Globus pallidus (tissue), 1 donor: ENCODE data around the gene ZNG1F.
"Not testable (repeated sequence)": the region's sequence is repeated elsewhere in the genome, so short reads cannot be mapped to it uniquely, and the experiment has no call there.

Experiments
- DNase-seq: peaks from one replicate; pipeline ENCODE4 v3.0.0-alpha.2; 2015; ENCODE audit warnings: low spot score

ZNG1F gene

DNA sequence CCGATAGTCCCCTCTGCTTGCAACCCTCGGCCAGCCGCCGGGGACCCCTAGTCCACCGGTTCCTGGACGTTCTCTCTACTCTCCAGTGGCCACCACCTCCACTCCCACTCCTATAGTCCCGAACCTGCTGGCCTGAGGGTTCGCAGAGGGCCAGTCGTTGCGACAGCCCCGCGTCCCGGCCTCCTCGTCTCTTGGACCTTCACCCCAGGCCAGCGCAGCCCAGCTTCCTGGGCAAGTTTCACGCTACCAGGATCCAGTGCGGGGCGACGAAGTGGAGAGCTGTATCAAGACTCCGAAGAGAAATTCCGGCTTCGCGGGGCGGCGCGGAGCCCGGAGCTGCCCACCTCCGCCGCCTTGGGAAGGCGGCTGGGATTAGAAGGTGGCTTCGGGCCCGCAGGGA is 65.7 kb downstream of the ZNG1F start:
- DNase-seq: not testable (repeated sequence)

- not testable (repeated sequence) for DNase-seq
These were observed 68.4 kb downstream of the ZNG1F start for GRCh38 chr9:41120696-41121095.

DNA sequence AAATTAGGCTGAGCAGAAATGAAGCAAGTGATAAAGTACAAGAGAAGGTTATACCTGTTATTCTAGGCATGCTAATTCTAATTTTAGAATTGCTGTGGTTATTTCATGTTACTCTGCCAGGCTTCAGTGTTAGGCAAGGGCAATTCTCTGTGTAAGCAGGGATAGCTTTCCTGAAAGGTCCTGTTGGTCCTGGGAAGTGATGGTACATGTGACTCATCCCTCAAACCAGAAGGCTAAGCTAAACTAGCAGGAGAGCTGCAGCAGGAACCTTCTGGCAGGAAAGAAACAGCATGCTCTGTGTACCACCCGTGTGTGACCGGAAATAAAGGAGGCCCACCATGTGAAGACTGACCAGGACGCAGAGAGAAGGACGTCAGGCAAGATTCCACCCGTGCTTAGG is 69.4 kb downstream of the ZNG1F start:
- not testable (repeated sequence) for DNase-seq

- not testable (repeated sequence) for DNase-seq
These were observed 69.8 kb downstream of the ZNG1F start for GRCh38 chr9:41119311-41119710.

DNA sequence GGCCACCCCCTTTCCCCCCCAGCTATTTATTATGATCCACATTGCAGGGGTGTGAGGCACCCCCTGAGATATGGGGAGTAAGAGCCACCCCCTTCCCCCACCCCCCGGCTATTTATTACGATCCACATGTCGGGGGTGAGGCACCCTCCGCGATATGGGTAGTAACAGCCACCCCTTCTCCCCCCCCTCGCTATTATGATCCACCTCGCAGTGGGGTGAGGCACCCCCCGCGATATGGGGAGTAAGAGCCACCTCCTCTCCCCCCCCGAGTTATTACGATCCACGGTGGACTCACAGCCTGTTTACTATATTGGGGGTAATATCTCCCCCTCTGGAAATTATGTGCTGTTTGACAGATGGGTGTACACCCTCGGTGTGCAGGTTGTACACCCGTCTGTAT is 75.8 kb downstream of the ZNG1F start:
- DNase-seq: not testable (repeated sequence)

DNA sequence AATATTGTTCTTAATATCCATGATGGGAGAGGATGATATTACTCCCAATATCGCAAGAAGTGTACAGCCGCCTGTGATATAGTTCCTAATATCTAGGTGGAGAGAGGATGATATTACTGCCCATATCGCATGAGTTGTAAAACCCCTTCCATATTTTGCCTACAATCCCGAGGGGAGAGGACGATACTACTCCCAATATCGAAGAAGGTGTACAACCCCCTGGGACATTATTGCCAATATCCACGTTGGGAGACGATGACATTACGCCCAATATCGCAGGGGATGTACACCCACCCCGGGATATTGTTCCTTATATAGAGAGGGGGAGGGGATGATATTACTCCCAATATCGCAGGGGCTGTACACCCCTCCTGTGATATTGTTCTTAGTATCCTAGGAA is 77.7 kb downstream of the ZNG1F start:
- DNase-seq: not testable (repeated sequence)

- not testable (repeated sequence) for DNase-seq
These were observed 78.2 kb downstream of the ZNG1F start for GRCh38 chr9:41110913-41111312.

GRCh38 chr9:41109253-41109652 is 79.9 kb downstream of the ZNG1F start:
- DNase-seq: not testable (repeated sequence)

- DNase-seq: not testable (repeated sequence)
These were observed 80.3 kb downstream of the ZNG1F start for GRCh38 chr9:41108816-41109215.

DNA sequence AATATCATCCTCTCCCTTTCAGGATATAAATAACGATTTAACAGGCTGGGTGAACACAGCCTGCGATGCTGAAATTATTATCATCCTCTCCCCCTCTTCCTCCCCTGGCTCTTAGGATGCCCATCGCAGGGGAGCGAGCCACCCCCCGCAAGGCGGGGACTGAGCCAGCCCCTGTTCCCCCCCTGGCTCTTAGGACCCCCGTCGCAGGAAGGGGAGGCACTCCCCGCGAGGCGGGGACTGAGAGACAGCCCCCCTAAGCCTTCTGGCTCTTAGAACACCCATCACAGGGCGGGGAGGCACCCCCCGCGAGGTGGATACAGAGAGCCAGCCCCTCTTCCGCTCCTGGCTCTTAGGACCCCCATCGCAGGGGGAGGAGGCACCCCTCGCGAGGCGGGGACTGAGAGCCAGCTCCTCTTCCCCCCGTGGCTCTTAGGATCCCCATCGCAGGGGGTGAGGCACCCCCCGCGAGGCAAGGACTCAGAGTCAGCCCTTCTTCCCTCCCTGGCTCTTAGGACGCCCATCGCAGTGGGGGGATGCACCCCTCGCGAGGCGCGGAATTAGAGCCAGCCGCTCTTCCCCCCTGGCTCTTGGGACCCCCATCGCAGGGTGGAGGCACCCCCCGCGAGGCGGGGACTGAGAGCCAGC is 82.5 kb downstream of the ZNG1F start:
- not testable (repeated sequence) for DNase-seq

GRCh38 chr9:41105557-41106253 is 83.4 kb downstream of the ZNG1F start:
- not testable (repeated sequence) for DNase-seq

GRCh38 chr9:41104542-41104941 is 84.6 kb downstream of the ZNG1F start:
- DNase-seq: not testable (repeated sequence)

DNA sequence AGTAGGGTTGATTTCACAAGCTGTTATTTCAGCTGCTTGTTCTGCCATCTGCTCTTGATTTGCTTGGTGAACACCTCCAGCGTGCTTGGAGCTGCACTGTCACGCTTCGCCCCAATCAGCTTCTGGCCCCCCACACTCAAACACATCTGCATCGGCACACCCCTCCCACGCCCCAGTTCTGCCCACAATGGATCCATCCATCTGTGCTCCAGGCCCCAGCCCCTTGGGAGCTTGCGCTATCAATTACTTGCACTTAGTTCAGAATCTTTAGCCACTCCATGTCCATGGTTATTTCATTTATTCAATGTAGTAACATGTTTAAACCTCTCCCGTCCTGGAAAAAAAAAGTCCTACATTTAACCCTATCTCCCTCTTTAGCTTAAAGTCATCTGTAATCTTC is 88.6 kb downstream of the ZNG1F start:
- DNase-seq: not testable (repeated sequence)

DNA sequence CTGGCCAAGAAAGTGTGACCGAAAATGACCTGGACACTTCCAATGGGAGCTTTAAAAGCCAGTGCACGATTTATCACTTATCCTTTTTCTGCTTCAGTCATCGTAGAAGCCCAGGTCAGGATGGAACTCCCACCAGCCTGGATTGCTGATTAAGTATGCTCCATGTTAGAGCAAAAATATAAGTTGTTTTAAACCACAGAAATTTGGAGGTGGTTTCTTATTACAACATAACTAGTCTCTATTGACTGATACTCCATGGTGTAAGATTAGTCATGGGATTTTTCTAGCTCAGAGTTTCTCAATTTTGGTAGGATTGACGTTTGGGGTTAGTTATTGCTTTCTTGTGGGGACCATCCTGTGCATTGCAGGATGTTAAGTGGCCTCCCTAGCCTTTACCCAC is 90.4 kb downstream of the ZNG1F start:
- not testable (repeated sequence) for DNase-seq

- DNase-seq: not testable (repeated sequence)
These were observed 94.1 kb downstream of the ZNG1F start for GRCh38 chr9:41095060-41095459.

DNA sequence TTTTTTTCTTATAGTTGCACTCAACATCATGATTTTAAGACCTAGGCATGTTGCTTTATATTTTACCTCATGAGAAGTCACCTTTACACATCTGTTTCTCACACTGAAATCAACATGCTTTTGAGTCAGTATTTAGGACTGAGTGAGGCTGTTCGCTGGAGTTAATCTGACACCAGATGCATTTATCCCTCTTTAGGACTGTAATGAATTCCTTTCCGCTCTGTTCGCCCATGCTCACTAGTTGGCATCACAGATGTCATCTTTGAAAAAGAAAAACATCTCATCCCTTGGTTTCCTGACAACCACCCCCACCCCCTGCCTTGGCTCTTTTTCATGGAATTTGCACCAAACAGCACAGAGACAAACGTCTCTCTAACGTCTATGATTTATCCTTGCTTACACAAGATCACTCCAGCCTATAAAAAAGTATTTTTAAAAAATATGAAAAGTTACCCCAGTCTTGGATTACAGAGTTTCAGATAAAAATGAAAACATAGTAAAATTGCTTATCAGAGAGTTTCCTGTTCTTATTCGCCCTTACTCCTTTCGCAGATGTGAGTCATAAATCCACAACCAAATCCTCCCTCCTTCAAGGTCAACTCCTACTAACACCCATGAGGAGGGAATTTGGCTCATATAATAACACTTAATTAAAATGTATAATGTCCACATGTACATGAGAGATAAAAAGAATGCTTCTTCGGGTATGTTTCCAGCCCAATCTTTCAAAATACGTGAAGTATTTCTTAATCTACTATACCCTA is 94.9 kb downstream of the ZNG1F start:
- not testable (repeated sequence) for DNase-seq

- not testable (repeated sequence) for DNase-seq
These were observed 98.2 kb downstream of the ZNG1F start for GRCh38 chr9:41090922-41091321.

- DNase-seq: not testable (repeated sequence)
These were observed 98.7 kb downstream of the ZNG1F start for GRCh38 chr9:41090386-41090785.

DNA sequence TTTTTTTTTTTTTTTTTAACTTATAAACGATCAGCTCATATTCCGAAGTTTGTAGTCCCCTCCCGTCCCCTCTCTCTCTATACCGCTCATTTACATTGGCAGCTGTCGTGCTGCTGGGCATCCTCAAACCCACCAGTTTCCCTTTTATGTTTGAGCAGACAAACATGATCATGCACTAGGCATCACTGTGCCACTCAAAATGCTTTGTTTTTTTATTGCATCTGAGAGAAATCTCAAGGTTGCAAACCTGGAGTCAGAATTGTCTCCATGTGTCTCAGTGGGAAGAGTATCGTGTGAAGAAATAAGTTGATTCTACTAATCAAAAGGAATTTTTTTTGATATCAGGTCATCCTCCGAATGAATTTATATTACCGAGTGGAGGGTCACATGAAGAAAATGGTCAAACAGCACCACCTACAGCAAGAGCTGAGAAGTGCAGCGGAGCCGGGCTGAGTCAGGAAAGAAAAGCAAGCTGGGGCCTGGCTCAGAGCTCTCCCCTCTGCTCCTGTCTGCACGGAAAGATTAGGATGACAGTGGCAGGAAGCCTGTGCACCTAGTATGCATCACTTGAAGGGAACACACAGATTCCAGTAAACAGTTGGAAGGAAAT is 100.6 kb downstream of the ZNG1F start:
- DNase-seq: not testable (repeated sequence)

GRCh38 chr9:41087929-41088328 is 101.2 kb downstream of the ZNG1F start:
- not testable (repeated sequence) for DNase-seq

- not testable (repeated sequence) for DNase-seq
These were observed 101.8 kb downstream of the ZNG1F start for GRCh38 chr9:41087157-41087780.

- not testable (repeated sequence) for DNase-seq
These were observed 102.4 kb downstream of the ZNG1F start for GRCh38 chr9:41086685-41087084.
